ENCODE measurements around the gene CDK6.

CDK6 gene

DNA sequence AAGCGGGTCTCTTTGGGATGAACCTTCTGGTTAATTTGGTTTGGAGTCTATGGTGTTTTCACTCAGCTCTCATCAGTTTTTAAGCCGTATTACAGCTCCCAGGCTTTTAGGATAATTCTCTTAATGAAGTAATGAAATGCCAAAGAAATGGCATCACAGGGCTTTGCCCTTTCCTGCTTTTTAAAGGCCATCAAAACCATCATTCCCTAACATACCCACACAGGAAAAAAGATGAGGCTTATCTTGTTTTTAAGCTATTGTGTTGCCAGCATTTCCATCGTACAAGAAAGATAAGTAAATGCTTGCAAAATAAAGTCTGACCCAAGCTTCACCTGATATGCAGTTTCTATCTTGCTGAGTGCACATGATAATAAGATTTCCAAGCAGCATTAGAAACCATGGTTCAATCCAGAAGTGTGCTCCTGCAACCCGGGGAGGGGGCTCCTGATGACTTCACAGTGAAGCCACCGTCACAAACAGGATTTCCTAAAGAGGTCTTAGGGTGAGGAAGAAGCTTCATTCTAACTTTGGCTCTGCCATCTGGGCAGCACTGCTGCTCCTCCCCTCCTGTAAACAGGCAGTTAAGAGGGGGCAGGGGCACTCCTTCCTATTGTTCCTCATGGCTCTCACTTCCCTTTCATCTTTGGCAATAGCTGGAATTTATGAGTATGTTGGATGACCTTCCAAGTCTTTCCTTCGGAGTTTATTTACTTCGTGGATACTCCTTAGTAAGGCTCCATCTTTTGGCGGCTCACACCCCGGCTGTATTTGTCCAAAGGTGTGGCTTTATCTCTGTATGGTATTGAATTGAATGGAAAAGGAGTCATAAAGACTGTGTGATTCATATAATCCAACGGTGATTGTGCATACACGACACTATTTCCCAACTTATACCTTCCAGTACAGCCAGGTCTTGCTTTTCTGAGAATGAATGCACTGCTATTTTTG lies 191.0 kb downstream of the CDK6 start:
- no peak for DNase-seq (ENCODE audit: low read depth)

DNA sequence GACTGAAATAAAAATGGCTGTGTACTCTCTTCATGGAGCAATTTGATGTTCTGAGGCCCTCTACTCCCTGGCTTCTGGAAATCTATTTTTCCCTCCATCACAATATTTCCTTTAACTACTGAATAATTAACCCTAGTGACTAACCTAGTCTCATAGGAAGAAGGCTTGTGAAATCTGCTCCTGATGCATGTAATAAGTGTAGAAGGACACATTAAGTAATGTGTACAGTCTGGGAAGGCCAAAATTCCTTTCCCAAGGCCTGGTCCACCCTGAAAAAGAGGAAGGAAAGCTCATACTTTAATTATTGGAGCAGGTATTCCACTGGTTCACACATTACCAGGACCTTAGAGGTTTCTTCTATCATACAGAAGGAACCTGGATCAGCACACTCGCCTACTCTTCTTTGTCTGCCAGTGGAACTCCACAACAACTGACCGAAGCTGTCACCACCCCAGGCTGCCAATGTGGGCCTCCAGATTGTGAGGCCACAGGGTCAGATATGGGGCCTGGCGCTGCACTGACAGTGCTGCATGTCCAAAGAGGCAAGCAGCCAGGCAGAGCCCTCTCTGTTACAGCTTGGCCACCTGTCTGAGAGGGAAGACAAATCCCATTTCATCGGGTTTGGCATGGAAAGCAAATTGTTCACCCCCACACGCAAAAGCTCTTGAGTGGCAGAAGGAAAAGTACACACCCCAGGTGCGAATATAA lies 191.8 kb downstream of the CDK6 start:
- DNase-seq (ENCODE audit: low read depth): no peak

DNA sequence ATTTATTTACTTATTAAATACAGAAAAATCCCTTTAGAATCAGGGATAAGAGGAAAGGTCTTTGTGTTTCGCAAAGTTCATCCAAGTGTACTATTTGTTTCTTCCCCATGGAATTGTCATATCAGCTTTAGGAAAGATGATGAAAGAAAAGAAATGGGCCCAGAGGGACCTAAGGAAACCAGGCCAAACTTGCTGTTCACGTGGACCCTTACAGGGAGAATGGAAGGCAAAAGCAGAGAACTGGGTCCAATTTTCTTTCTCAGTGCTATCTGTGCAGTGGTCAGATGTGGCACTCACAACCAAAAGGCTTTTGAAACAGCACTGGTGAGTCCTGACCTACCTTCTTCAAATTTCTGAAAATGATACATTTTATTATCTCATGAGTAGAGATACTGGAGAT lies 192.6 kb downstream of the CDK6 start:
- DNase-seq (ENCODE audit: low read depth): no peak

- DNase-seq (ENCODE audit: low read depth): no peak
These were observed 194.4 kb downstream of the CDK6 start for GRCh38 chr7:92641921-92642511.

DNA sequence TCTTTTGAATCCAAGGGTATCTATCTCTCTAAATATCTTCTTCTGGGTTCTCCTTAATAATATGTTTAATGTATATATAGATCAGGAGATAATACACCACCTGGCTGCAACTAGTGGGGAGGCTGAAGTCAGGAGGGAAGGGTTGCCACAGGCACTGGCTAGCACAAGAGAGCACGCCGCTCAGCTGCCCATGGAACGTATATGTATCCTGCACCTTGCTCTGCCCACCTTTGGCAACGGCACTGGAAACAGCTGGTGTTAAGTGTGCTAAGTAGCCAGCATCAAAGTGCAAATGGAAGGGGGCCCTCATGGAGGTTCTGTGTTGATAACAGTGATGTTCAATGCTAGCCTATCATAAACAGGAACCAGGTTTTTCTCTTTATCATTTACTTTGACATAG lies 196.4 kb downstream of the CDK6 start:
- no peak for DNase-seq (ENCODE audit: low read depth)

GRCh38 chr7:92639213-92639896 lies 197.0 kb downstream of the CDK6 start:
- no peak for DNase-seq (ENCODE audit: low read depth)

DNA sequence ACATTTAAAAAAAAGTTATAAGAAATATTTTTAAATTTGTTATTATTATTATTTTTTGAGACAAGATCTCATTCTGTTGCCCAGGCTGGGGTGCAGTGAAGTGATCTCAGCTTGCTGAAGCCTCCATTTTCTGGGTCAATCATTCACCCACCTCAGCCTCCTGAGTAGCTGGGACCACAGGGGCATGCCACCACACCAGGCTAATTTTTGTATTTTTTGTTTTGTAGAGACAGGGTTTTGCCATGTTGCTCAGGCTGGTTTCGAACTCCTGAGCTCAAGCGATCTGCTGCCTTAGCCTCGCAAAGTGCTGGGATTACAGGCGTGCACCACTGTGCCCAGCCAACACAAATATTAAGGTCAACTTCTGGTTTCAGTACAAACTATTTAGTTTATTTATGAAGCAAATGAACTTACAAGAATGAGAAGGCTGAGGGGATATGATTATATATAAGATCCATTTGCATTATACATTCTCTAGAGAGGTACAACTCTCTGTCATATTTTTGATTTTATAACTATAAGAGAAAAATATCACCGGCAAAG lies 200.3 kb downstream of the CDK6 start:
- no peak for DNase-seq (ENCODE audit: low read depth)

GRCh38 chr7:92635538-92635937 lies 200.8 kb downstream of the CDK6 start:
- DNase-seq (ENCODE audit: low read depth): no peak

GRCh38 chr7:92634924-92635519 lies 201.4 kb downstream of the CDK6 start:
- DNase-seq (ENCODE audit: low read depth): peak; percentile 40

DNA sequence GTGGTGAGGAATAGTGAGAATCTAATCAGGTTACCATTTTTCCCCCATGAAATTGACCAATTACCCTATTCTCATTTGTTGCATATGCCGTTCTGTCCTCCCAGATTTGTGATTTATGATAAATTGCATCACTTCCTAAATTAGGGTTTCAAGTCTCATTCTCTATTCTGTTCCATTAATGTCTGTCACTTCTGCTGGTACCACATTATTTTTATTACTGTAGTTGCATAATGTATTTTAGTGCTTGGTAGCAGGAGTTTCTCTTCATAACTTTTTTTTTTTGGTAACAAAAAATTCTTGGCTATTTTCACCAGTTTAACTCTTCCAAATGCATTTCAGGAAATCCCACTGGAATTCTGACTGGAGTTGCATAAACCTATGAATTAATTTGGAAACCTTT lies 202.2 kb downstream of the CDK6 start:
- DNase-seq (ENCODE audit: low read depth): no peak

- DNase-seq (ENCODE audit: low read depth): peak; percentile 90
These were observed 203.0 kb downstream of the CDK6 start for GRCh38 chr7:92633211-92633906.

GRCh38 chr7:92632791-92633190 lies 203.6 kb downstream of the CDK6 start:
- DNase-seq (ENCODE audit: low read depth): no peak

GRCh38 chr7:92631850-92632487 lies 204.4 kb downstream of the CDK6 start:
- no peak for DNase-seq (ENCODE audit: low read depth)

DNA sequence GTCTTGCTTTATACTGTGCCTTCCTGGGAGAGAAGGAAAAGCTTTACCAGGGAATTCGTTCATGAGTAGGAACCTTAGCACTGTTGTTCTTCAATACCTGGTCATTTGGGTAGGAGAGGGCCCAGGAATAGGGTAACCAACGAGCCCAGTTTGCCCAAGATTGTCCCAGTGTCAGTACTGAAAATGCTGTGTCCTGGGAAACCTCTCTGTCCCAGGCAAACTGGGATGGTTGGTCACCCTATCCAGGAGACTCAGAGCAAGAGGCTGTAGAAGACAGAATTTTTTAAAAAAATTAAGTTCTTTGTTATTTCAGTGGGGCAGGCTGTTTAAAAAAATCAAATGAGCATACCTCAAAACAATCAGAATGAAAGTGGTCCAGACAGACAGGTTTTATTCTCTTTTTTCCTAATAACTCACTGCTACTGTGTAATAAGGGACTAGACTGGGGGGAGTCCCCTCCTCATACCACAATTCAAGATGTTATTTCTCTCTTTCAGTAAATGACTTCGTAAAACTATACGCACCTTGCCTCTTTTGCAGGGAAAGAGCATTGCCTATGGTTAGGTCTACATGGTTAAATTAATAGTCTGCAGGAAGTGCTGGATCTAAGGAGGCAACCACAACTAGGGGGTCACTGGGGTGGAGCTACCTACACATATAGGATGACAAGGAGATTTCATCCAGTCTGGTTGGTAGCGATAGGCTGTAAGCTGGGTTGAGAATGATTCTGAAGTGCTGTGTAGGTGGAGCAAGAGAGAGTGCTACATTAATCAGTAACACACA lies 205.1 kb downstream of the CDK6 start:
- no peak for DNase-seq (ENCODE audit: low read depth)

DNA sequence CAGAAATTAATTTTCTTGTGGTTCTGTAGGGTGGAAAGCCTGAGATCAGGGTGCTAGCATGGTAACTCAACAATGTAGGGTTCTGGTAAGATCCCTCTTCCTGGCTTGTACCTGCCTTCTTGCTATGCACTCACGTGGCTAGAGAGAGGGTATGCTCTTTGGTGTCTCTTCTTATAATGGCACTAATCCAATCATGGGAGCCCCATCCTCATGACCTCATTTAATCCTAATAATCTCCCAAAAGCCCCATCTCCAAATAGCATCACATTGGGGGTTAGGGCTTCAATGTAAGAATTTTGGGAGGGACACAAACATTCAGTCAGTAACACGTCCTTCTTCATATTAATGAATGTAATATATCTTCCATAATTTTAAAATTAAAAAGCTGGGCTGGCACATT lies 206.6 kb downstream of the CDK6 start:
- no peak for DNase-seq (ENCODE audit: low read depth)

GRCh38 chr7:92627956-92628355 lies 208.4 kb downstream of the CDK6 start:
- DNase-seq (ENCODE audit: low read depth): no peak

- DNase-seq (ENCODE audit: low read depth): no peak
These were observed 210.0 kb downstream of the CDK6 start for GRCh38 chr7:92626281-92626809.

DNA sequence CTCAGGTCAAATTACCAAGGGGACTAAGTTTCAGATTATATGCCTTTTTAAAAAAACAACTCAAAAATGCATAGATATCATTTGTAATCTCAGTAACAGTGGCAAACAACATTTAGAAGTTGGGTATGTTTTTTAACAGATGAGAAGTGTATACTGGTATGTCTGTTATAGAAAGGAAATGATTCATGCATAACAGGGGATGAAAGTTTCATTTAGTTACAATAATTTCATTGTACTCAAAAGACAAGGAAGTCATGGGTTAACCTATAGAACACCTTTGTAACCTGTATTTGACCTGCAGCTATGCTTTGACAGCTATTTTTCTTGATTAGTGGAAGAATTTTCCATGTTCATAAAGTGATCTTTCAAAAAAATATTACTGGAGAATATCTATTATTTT lies 210.8 kb downstream of the CDK6 start:
- no peak for DNase-seq (ENCODE audit: low read depth)

DNA sequence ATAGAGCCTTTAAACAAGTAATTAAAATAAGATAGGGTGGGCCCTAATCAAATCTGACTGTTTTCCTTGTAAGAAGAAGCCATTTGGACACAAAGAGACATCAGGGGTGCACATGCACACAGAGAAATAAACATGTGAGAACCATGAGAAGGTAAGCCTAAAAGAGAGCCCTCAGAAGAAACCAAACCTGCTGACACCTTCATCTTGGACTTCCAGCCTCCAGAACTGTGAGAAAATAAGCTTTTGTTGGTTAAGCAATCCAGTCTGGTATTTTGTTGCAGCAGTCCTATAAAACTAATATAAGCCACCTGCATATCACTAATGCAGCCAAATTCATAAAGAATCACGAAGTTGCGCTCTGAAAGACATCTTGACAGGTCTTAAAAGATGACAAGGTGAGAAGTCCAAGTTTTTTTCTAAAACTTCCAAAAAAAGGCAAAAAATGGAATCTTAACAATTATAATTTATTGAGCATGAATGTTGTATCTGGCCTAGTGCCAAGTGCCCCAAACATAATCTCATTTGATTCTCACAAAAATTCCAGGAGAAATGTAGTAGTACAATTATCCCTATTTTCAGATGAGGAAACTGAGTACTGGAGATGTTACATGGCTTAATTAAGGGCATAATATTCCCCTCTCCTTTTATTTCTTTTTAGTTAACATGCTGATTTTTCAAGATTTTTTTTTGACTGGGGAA lies 211.9 kb downstream of the CDK6 start:
- no peak for DNase-seq (ENCODE audit: low read depth)
